Raji (cell line): ENCODE results near the gene DCLK1.

Experiments
- POLR2A ChIP-seq: IDR thresholded peaks from 2 replicates; pipeline ENCODE4 v1.6.1; 2011; ENCODE audit warnings: low read depth, low read length, control low read depth; ENCODE audit not compliant: insufficient read depth

Gene DCLK1

DNA sequence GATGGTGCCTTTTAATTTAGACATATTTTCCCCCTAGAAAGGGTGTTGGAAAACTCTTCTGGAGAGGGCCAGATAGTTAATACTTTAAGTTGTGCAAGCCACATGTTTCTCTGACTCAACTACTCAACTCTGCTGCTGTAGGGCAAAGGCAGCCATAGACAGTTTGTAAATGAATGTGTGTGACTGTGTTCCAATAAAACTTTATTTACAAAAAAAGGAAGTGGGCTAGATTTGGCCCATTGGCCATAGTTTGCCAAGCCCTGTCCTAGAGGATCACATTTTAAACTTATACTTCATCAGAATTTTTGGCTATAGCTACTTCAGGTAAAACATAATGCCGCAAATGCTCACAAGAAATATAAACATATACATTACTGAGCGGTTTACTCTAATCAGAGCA, 348.4 kb downstream of the DCLK1 start:
- TF ChIP-seq POLR2A = no peak

DNA sequence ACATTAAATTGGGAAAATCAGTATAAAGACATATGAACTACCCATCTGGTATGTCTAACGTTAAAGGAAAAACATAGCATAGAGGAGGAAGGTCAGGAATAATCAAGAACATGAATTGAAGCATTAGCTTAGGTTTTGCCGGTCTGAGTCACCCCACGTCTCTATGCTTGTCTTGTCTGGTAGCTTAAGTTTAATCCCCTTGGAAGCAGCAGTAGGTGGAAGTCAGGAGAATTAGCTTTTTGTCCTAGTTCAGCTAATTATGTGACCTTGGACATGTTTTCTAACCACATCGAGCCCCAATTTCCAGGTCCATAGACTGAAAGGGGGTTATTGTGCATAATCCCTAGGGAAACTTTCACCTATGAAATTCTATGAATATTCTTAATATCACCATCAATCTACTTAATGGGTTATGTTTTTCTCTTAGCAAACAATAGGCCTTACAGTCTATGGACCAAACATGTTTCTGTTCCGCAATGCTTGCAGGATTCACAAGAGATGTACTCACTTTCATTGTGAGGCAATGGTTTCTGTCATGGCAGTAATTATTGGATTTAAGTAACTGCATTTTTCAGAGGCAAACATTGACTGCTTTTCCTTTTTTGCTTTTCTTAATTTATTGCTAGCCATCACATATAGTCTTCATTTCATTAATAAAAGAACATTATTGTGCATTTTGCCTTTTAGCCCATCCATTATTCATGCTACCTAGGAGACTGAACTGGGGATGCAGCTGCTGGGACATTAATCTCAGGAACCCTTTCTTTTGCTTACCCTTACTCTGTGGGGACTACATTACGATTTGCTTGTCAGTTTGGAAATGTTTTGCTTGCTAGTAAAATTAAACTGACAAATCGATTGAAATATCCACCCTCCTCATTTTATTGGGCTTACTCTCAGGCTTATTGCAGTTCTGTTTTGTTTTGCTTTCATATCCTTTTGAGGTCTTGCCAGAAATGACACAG, 349.9 kb downstream of the DCLK1 start:
- no peak for TF ChIP-seq POLR2A

DNA sequence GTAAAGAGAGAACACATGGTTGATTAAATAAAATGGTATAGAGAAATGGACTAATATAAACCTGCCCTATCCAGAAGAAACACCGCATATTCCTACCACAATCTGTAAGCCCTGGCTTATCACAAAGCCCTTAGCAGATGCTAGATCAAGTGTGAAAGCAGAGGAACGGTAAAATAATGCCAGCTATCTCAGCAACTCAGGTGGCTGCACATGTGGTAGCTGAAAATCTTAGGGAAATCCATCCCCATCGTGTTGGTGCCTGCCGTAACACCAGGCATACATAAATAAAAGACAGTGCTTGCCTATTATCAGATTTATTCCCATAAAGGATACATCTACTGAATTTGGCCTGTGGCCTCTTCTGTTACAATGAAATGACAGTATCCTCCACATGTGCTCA, 350.6 kb downstream of the DCLK1 start:
- no peak for TF ChIP-seq POLR2A

DNA sequence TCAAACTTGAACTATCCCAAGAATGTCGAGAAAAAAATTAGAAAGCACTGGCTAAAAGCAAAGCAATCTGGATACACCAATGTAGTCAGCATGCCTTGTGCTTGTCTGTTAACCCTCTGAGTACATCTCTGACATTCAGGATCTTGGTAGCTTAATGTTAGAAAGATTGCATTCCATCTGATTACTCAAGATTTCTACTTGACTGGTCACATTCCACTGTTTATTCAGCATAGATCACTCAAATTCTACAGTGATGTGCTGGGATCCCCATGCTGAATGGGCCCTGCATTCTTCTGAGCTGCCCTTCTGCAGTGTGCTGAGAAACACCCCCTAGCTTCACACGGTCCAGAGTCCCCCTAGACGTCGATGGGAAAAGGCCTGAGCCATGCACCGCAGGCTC, 359.3 kb downstream of the DCLK1 start:
- no peak for TF ChIP-seq POLR2A

DNA sequence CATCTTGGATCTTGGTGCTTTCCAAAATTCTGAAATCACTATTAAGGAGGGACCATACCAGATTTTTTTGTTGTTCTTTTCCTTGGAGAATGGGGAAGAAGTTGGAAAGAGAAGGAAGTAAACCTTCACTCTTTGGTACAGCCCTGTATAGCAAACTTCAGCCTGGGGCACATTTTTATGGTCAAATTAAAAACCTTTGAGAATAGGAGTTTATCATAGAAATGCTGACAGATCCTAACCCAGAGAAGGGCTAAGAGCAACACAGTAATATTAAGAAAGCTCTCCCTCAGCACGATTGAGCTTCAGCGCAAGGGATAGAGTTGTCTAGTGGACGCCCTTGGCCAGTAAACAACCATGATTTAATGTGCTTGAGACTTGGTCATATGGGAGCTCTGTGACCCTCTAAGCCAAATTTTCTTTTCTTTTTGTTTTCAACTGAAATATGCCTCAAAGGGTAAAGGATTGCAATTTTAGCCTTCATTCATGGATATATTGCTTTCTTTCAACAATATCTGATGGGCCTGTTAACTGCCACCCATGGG, 360.4 kb downstream of the DCLK1 start:
- no peak for TF ChIP-seq POLR2A

DNA sequence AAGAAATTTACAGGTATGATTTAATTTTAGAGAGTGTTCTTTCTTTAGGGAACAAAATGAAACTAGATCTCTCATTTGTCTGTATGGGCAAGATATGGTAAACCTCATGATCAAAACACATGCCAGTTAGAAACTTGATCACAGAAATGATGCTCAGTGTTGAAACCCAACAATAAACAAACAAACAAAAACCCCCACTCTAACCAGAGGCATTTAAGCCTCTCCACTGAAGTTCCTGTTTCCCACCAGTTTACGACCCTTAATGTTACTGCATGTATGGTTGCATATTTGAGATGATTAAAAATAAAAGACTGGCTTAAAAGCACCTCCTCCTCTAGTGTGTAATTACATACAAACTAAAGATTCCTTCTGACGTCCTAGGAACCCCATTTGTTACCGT, 361.4 kb downstream of the DCLK1 start:
- TF ChIP-seq POLR2A = no peak

DNA sequence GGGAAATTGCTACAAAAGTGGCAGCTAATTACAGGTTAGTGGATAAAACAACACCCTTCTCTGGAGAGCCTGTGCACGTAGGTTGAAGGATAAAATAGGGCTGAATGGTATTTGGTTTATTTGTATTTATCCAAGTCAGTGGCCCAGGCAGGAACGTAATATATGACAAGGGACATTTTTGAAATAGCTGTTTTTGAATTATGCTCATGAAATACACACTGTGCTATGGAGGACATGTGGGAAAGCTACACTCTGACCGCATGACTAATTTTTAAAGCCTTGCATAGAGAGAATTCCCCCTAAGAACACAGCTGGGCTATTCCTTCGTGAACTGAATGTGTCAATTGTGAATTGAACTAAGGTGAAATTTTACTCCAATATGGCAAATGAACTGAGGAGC, 362.6 kb downstream of the DCLK1 start:
- TF ChIP-seq POLR2A = no peak

DNA sequence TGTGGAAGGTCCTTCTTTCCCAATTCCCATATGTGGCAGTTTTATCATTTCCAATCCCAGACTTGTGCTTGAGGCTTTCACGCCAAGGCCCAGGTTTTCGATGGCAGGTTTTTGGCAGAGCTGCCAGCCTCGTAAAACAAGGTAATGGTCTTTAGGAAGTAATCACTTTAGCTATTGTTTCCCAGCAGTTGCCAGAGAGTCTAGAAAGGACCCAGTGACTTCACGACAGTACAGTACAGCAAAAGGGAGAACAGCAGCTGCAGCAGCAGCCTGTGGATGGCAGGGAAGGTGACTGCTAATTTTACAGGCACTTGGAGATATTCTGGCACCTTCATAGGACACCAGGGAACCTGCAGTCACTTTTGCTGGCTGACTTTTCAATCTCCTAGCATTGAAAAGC, 363.1 kb downstream of the DCLK1 start:
- no peak for TF ChIP-seq POLR2A

DNA sequence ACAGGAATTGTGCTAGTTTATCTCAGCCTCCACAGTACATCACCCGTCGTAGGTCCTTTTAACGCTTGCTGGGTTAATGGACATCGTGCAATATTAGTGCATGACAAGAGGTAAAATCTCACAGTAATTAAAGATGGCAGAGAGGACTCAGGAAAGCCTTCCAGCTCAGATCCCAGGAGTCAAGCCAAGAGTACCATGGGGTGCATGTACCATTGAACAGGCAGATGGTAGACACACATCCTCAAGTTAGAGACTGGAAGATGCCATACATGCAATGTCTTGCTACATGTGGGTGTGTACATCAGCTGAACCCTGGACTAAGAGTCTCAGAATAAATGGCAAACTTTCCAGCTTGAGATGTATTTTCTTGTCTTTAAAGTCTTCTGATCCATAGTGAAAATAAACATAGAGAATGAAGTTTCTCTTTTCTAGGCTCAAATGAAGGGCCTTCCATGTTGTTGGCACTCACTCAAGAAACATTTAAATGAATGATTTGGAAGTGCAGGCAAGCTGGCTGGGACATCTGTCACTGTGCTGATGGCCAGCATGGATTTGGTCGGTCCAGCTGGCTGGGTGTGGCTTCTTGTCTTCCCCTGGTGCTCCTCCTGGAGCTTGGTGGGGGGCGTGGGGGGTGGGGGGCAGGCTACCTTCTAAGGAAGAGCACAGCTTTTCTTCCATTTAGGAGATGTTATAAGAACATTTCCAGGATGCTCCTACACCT, 363.8 kb downstream of the DCLK1 start:
- no peak for TF ChIP-seq POLR2A

DNA sequence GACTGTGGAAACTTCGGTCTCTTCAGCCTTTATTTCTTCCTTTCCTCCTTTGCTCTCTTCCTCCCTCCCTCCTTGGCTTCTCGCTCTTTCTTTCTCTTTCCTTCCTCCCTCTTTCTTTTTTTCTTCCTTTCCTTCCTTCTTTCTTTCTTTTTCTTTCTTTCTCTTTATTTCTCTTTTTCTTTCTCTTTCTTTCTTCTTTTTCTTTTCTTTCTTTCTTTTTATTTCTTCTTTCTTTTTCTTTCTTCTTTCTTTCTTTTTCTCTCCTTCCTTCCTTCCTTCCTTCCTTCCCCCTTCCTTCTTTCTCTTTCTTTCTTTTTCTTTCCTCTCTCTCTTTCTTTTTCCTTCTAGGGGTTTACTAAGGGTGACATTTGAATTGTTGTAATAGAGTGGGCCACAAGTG, 364.5 kb downstream of the DCLK1 start:
- no peak for TF ChIP-seq POLR2A

DNA sequence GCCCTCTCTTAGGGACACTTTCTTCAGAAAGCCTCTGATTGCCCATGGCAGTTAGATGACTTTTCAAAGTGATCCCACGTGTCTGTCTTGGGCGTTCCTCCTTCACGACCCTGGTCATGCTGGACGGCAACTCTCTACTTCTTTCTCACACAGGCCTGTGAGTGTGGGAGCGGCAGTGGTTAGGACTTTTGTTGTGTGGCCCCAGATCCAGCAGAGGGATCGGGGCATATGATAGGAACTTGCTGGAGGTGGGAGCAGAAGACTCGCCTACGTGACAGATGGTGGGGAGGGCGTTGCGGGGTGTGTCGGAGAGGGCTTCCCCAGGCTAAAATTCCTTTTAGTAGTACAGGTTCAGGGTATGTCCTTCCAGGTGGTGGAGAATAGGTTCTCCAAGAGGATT, 365.2 kb downstream of the DCLK1 start:
- no peak for TF ChIP-seq POLR2A

DNA sequence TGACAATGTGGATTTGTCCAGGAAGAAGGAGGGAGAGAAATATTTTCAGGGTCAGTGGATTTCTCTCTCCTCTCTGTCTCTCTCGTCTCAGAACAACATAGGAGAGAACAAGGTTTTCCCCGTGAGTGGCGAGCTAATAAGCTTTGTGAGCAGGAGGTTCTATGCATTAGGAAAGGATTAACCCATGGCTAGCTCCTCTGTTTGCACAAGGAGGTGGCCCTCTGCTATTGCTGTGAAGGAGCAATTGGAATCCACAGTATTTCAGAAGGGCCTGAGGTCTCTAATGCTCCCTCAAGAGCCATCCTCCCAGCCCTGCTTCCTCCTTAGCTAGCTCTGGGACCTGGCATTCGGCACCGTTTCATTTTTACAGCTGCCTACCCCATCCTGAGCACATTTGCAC, 365.8 kb downstream of the DCLK1 start:
- no peak for TF ChIP-seq POLR2A

DNA sequence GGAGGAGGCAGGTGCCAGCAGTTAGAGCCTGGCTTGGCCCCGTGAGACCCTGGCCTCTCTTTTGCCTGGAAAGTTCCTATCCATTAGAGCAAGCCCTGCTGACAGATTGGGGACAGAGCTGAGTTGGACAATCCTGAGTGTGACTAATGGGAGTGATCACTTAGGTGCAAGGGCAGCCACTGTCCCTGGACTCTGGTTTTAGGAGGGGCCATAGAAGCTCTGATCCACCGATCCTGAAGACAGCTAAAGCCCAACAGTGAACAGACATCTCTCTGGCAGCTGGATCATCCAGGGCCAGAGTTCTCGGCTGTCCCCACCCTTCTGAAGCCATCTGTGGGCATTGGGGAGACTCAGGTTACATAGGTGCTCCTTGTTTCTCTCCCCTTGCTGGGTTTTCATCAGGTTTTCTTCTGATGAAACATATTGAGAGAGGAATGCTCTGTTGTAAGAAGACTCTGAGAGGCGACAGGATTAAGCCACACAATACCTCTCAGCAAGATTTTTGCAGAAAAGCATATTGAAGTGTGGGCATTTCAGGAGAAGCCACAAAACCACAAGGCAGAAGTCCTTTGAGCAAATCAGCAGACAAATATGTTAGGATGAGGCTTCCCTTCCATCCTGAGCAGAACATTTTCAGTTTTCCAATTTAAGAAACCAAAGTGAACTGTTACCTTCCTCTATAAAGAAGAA, 366.7 kb downstream of the DCLK1 start:
- no peak for TF ChIP-seq POLR2A

DNA sequence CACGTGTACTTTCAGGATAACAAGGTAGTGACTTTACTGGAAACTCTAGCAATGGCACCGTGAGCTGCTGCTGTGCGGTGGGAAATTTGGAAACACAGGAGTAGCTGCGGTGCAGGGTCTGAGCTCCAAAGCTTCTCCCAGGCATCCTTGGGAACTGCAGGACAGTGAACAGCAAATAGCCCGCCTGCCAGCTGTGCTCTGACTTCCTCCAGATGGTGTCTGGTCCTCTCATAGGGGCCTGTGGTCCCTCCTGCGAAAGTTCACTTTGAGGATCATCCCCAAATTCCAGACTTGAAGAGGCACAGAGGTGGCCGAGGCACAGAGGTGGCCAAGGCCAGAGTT, 367.4 kb downstream of the DCLK1 start:
- TF ChIP-seq POLR2A = no peak

DNA sequence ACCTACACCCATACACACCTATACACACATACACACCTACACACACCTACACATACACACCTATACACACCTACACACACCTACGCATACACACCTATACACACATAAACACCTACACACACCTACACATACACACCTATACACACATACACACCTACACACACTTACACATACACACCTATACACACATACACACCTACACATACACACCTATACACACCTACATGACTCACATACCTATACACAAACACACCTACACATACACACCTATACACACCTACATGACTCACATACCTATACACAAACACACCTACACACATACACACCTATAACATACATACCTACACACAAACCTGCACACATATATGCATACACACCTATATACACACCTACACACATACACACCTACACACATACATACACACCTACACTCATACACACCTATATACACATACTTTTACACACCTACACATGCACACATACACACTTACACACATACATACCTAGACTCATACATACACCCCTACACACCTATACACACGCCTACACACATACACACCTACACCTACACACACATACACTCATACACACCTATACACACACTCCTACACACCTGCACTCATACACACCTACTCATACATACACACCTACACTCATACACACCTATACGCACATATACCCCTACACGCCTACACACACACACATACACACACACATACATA, 368.0 kb downstream of the DCLK1 start:
- no peak for TF ChIP-seq POLR2A

DNA sequence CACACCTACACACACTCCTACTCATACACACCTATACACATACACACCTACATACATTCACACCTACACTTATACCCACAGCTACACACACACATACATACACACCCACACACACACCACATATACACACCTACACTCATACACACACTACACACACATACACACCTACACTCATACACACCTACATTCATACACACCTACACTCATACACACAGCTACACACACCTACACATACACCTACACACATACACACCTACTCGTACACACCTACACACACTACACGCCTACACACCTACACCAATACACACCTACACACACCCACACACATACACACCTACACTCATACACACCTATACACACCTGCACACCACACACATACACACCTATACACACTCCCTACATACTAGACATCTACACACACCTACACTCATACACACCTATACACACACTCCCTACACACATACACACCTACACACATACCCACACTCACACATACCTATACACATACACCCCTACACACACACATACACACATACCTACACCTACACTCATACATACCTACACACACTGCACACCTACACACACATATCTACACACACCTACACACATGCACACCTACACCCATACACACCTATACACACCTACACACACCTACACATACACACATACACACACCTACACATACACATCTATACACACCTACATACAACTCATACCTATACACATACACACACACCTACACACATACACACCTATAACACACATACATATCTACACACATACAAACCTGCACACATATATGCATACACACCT, 369.5 kb downstream of the DCLK1 start:
- TF ChIP-seq POLR2A = no peak
